SK-N-SH (cell line): Measurements from ENCODE around the gene CIC. TPM values are rescaled to one million over a fixed set of nuclear protein-coding genes. Genes with fewer than 3 reads are reported as not detected.

Source experiments
- CTCF ChIA-PET: fragments of 300-600, 350-600 bp; formaldehyde crosslinking; extraction: SDS; loops from one replicate; lab custom pipeline; 2021; lab: Yijun Ruan, JAX
- POLR2A ChIA-PET: fragments of 350-600 bp; sonication (Branson Sonifier 250); formaldehyde crosslinking; extraction: SDS; loops from one replicate; lab custom pipeline; 2020; ENCODE audit warnings: antibody characterized with exemption, inconsistent platforms; lab: Yijun Ruan, JAX
- DNase-seq: peaks from one replicate; pipeline ENCODE4 v3.0.0; 2012
- H2AFZ ChIP-seq: fragments of 200-600 bp; sonication (generic); 2 replicates; pipeline ENCODE4 v1.8.1; 2016; ENCODE audit warnings: antibody characterized with exemption, mild to moderate bottlenecking, low read depth
- H3F3A ChIP-seq: fragments of 200-600 bp; sonication (generic); replicated peaks from 2 replicates; pipeline ENCODE3; 2016; ENCODE audit warnings: antibody characterized with exemption, mild to moderate bottlenecking; ENCODE audit not compliant: insufficient read depth
- H3K27ac ChIP-seq, 2 experiments: fragments of 200-500 bp in 1 of 2; fragments of 200-600 bp in 1 of 2; sonication (Bioruptor generic) in 1 of 2; sonication (generic), shearing (Covaris generic) in 1 of 2; 2 replicates each; pipeline versions ENCODE4 v1.5.1 to v1.6.1; 2014 to 2016; ENCODE audit warnings: low read depth in 2 of 2, inconsistent platforms in 1 of 2, low read length in 1 of 2, mild to moderate bottlenecking in 1 of 2, mixed read lengths in 1 of 2
- H3K27me3 ChIP-seq: fragments of 200-600 bp; sonication (generic), shearing (Covaris generic); 2 replicates; pipeline ENCODE4 v1.6.1; 2016; ENCODE audit warnings: mixed run types; ENCODE audit not compliant: insufficient read depth
- H3K36me3 ChIP-seq, 2 experiments: fragments of 200-500 bp in 1 of 2; fragments of 200-600 bp in 1 of 2; sonication (Bioruptor generic) in 1 of 2; sonication (generic) in 1 of 2; replicated peaks in 1 of 2; 2 replicates each; pipeline versions ENCODE3 to v1.5.1; 2014 to 2016; ENCODE audit warnings: low read length in 1 of 2, mild to moderate bottlenecking in 1 of 2; ENCODE audit not compliant: insufficient read depth in 2 of 2, control insufficient read depth in 1 of 2
- H3K4me1 ChIP-seq, 2 experiments: fragments of 200-500 bp in 1 of 2; fragments of 200-600 bp in 1 of 2; sonication (Bioruptor generic) in 1 of 2; sonication (generic), shearing (Covaris generic) in 1 of 2; 2 replicates each; pipeline versions ENCODE4 v1.5.1 to v1.6.1; 2014 to 2016; ENCODE audit warnings: low read depth in 1 of 2, low read length in 1 of 2, mixed run types in 1 of 2; ENCODE audit not compliant: insufficient read depth in 2 of 2, control insufficient read depth in 1 of 2
- H3K4me2 ChIP-seq: fragments of 200-600 bp; sonication (generic), shearing (Covaris generic); 2 replicates; pipeline ENCODE4 v1.6.1; 2017; ENCODE audit warnings: mixed run types
- H3K4me3 ChIP-seq, 2 experiments: fragments of 200-500 bp in 1 of 2; fragments of 200-600 bp in 1 of 2; sonication (Bioruptor generic) in 1 of 2; sonication (generic), shearing (Covaris generic) in 1 of 2; 2 replicates each; pipeline versions ENCODE4 v1.5.1 to v1.8.1; 2014 to 2016; ENCODE audit warnings: low read depth in 2 of 2, inconsistent platforms in 1 of 2, low read length in 1 of 2, mild to moderate bottlenecking in 1 of 2, mixed read lengths in 1 of 2, moderate library complexity in 1 of 2
- H3K79me2 ChIP-seq: fragments of 200-600 bp; sonication (generic); 2 replicates; pipeline ENCODE4 v1.8.1; 2017; ENCODE audit warnings: mild to moderate bottlenecking; ENCODE audit not compliant: insufficient read depth
- H3K9ac ChIP-seq: fragments of 200-600 bp; sonication (generic); 2 replicates; pipeline ENCODE4 v1.6.1; 2017; ENCODE audit warnings: mixed run types
- H3K9me2 ChIP-seq: fragments of 200-600 bp; sonication (generic); 2 replicates; pipeline ENCODE4 v1.6.1; 2017; ENCODE audit warnings: mixed run types
- H3K9me3 ChIP-seq: fragments of 200-600 bp; sonication (generic); 2 replicates; pipeline ENCODE4 v1.6.1; 2017; ENCODE audit warnings: mixed run types, mild to moderate bottlenecking, moderate library complexity
- H4K20me1 ChIP-seq: fragments of 200-600 bp; sonication (generic); 2 replicates; pipeline ENCODE4 v1.6.1; 2017; ENCODE audit warnings: mild to moderate bottlenecking, mixed run types; ENCODE audit not compliant: insufficient read depth
- CHD2 ChIP-seq: fragments of 150-350 bp; IDR thresholded peaks from 2 replicates; pipeline ENCODE4 v1.6.1; 2018; ENCODE audit warnings: low read length; ENCODE audit not compliant: partially characterized antibody
- CTCF ChIP-seq: fragments of 200-600 bp; sonication (generic); IDR thresholded peaks from 2 replicates; pipeline ENCODE4 v1.6.1; 2017; ENCODE audit warnings: antibody characterized with exemption, mild to moderate bottlenecking, moderate library complexity
- EZH2phosphoT487 ChIP-seq: fragments of 200-600 bp; sonication (generic); IDR thresholded peaks from 2 replicates; pipeline ENCODE4 v1.6.1; 2017; ENCODE audit warnings: low read depth, mixed run types, mild to moderate bottlenecking, antibody characterized with exemption, moderate library complexity, borderline replicate concordance
- FOSL2 ChIP-seq: IDR thresholded peaks from 2 replicates; pipeline ENCODE4 v1.4.0; 2012; ENCODE audit warnings: low read depth, mild to moderate bottlenecking, moderate library complexity, borderline replicate concordance
- FOXJ3 ChIP-seq: sonication (generic); formaldehyde crosslinking; IDR thresholded peaks from 2 replicates; pipeline ENCODE4 v1.5.1; 2020; ENCODE audit warnings: mild to moderate bottlenecking, missing genetic modification reagents
- FOXM1 ChIP-seq: IDR thresholded peaks from 2 replicates; pipeline ENCODE4 v1.4.0; 2012; ENCODE audit warnings: low read depth, mild to moderate bottlenecking
- GATA2 ChIP-seq: sonication (generic); formaldehyde crosslinking; IDR thresholded peaks from 2 replicates; pipeline ENCODE4 v1.5.0; 2020; ENCODE audit warnings: mild to moderate bottlenecking, missing genetic modification reagents
- JUND ChIP-seq: IDR thresholded peaks from 2 replicates; pipeline ENCODE4 v1.4.0; 2012
- MAX ChIP-seq: IDR thresholded peaks from 2 replicates; pipeline ENCODE4 v1.4.0; 2012; ENCODE audit warnings: low read depth
- MEF2A ChIP-seq: IDR thresholded peaks from 2 replicates; pipeline ENCODE4 v1.4.0; 2012; ENCODE audit warnings: low read depth, borderline replicate concordance
- NRF1 ChIP-seq: IDR thresholded peaks from 2 replicates; pipeline ENCODE4 v1.6.1; 2012; ENCODE audit warnings: low read depth, mild to moderate bottlenecking, low read length
- POLR2AphosphoS5 ChIP-seq: IDR thresholded peaks from 2 replicates; pipeline ENCODE4 v1.6.1; 2012; ENCODE audit warnings: low read depth, low read length
- REST ChIP-seq: IDR thresholded peaks from 2 replicates; pipeline ENCODE4 v1.6.1; 2012; ENCODE audit warnings: mild to moderate bottlenecking, low read depth, low read length, moderate library complexity
- RXRA ChIP-seq: IDR thresholded peaks from 2 replicates; pipeline ENCODE4 v1.4.0; 2012; ENCODE audit warnings: low read depth, mild to moderate bottlenecking, borderline replicate concordance
- SIN3A ChIP-seq: IDR thresholded peaks from 2 replicates; pipeline ENCODE4 v1.6.1; 2012; ENCODE audit warnings: low read depth, mild to moderate bottlenecking, low read length, moderate library complexity, borderline replicate concordance
- TAF1 ChIP-seq: IDR thresholded peaks from 2 replicates; pipeline ENCODE4 v1.6.1; 2012; ENCODE audit warnings: low read depth, mild to moderate bottlenecking, low read length, moderate library complexity, borderline replicate concordance
- TCF12 ChIP-seq: IDR thresholded peaks from 2 replicates; pipeline ENCODE4 v1.4.0; 2012
- USF2 ChIP-seq: fragments of 150-350 bp; IDR thresholded peaks from 2 replicates; pipeline ENCODE4 v1.6.1; 2017; ENCODE audit warnings: antibody characterized with exemption, low read length, low read depth, borderline replicate concordance
- WGBS: methylation state at CpG from one replicate; pipeline ENCODE4 v1.1.6; 2017; ENCODE audit warnings: low lambda C conversion rate; 5-methylcytosine and 5-hydroxymethylcytosine counted together
- polyA plus RNA-seq, 3 experiments: library from polyadenylated mRNA; depleted of rRNA; stranded (reverse); fragments of >200 nt; gene quantifications; 2 replicates each; pipeline ENCODE4 v1.2.3, GENCODE V29; 2012

CIC gene
- polyA plus RNA-seq, 1 of the 3 experiments (the other 2 are of a cell fraction): 16.9 TPM

- TF ChIP-seq REST (no peak), MAX (no peak), TAF1 (no peak), NRF1 (no peak), RXRA (no peak), SIN3A (no peak)
- TF ChIP-seq, all 33 proteins: peak for 0
Measured at GRCh38 chr19:42288881-42289555, 20.0 kb downstream of the CIC start (continued).

GRCh38 chr19:42289556-42290041 is 20.5 kb downstream of the CIC start:
- Histone ChIP-seq H3K27ac (no peak overlapping the region), H3F3A (no peaks in the 10 kb centered on the region), H3K4me3 (no peak overlapping the region)
- no peak for TF ChIP-seq POLR2AphosphoS5
- TF ChIP-seq JUND: no peak
- TF ChIP-seq GATA2 (CRISPR knock-in tag): no peak
- no peak for TF ChIP-seq FOSL2
- TF ChIP-seq USF2: no peak
- TF ChIP-seq CHD2: no peak
- TF ChIP-seq MEF2A: no peak
- TF ChIP-seq CTCF: no peak
- no peak for TF ChIP-seq SIN3A
- TF ChIP-seq FOXM1: no peak
- no peak for TF ChIP-seq TAF1
- TF ChIP-seq EZH2phosphoT487: no peak
- TF ChIP-seq FOXJ3 (CRISPR knock-in tag): no peak
- no peak for TF ChIP-seq TCF12
- TF ChIP-seq, all 33 proteins: peak for 0
- 96% methylated on average over 8 of the region's 8 CpGs for WGBS
- H3K9me2 ChIP-seq: no peaks in the 10 kb centered on the region
- no peak overlapping the region for H3K9ac ChIP-seq
- peaks cover 24% of the 10 kb centered on the region for H4K20me1 ChIP-seq
- peaks cover 12 to 24% of the 10 kb centered on the region in 2 experiments; a peak in 3 of 4 replicates for H3K4me1 ChIP-seq
- H3K79me2 ChIP-seq: peaks cover 34% of the 10 kb centered on the region
- peaks cover 30 to 78% of the 10 kb centered on the region in 2 experiments for H3K36me3 ChIP-seq
- no peaks in the 10 kb centered on the region for H3K27me3 ChIP-seq
- no peak overlapping the region for H2AFZ ChIP-seq
- no peaks in the 10 kb centered on the region for H3K9me3 ChIP-seq
- no peak overlapping the region for H3K4me2 ChIP-seq
- POLR2A ChIA-PET: no interaction called here
- no peak for DNase-seq
- CTCF ChIA-PET: interaction anchor here (0.7 to 9.5 kb wide), 7 partner anchors 9 to 181 kb away, joined by 3 to 60 read pairs (median 6); partner anchors contain the start of genes PAFAH1B3 and PRR19
